GM23248 (cell line): Measurements from ENCODE around the gene SYT10.

Experiments used
- EZH2 ChIP-seq: fragments of 200-600 bp; sonication (generic); IDR thresholded peaks from 2 replicates; pipeline ENCODE4 v1.6.1; 2018; ENCODE audit warnings: antibody characterized with exemption, mild to moderate bottlenecking; ENCODE audit not compliant: insufficient read depth, poor library complexity, severe bottlenecking
- EZH2phosphoT487 ChIP-seq: fragments of 200-600 bp; sonication (generic); IDR thresholded peaks from 2 replicates; pipeline ENCODE4 v1.6.1; 2018; ENCODE audit warnings: antibody characterized with exemption, moderate library complexity, mild to moderate bottlenecking, low read depth; ENCODE audit not compliant: insufficient read depth

GRCh38 chr12:33437598-33437997 is 2.0 kb downstream of the SYT10 start:
- TF ChIP-seq EZH2 (no peak), EZH2phosphoT487 (no peak)
